COLO668 (cell line): ENCODE results near the gene CDK3.
"Not testable (repeated sequence)": the region's sequence is repeated elsewhere in the genome, so short reads cannot be mapped to it uniquely, and the experiment has no call there.

ENCODE experiments used
- DNase-seq: peaks from one replicate; lab custom pipeline; 2025; ENCODE audit not compliant: unreplicated experiment; lab: John Stamatoyannopoulos, UW

Gene CDK3

DNA sequence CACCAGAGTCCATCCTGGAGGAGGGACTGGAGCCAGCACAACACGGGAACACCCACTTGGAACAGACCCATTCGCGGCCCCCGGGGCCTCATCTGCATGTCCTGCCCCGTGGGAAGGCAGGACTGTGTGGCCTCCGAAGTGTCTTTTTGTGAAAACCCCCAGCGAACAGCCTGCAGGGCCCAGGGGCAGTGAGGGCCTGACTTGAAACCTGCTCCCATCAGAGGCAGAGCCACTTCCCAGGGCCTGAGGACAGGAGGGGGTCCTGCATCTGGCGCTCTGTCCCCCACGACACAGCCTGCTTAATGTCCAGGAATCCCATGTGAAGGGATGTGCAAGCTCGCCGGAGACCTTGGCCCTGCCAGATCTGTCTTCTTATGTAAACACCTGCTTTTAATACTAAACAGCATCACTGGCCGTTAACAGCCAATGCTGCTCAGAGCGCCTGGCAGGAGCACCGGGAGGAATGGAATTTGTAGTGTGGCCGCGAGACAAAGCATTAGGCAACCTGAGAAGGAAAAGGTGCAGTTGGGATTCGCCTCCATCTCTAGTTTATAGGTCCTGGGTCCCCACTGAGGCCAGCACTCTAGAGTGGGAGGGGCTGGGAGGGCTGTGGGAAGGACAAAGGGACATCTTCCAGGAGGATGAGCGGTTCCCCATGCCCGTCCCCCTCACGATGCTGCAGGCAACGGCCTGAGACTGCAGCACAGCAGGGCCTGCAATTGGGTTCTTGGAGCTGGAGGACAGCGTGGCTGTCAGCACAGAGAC is 36.0 kb downstream of the CDK3 start:
- DNase-seq: no peak

DNA sequence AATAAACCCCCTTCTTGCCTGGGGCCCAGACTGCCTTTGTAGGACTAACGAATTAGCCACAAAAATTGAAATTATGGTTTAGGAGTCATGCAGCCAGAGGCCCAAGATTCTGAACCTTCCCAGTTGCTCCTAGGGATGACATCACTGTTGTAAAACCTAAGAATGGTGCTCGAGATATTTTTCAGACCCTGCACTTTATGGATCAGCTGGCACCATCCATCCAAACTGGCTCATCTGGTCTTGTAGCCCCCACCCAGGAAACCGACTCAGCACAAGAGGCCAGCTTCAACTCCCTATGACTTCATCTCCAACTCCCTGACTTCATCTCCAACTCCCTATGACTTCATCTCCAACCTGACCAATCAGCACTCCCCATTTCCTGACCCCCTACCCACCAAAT is 37.4 kb downstream of the CDK3 start:
- DNase-seq: no peak

DNA sequence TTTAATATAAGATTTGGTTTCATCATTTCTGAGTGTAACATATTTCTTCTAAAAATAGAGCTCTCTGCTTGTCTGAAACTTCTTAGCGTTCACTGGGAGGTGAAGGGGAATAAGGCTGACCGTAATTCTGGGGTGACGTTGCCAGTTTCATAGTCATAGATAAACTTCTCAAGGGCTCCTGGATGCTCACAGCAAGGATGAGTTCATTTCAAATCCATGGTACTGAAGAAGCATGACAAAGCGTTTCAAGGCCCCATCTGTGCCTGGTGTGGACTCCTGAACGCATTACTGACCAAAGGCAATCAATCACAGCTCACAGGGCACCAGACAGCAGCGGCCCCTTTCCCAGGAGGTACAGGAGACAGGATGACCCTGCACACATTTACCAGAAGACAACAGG is 38.5 kb downstream of the CDK3 start:
- DNase-seq: no peak

GRCh38 chr17:76040376-76040775 is 39.7 kb downstream of the CDK3 start:
- DNase-seq: no peak

- DNase-seq: not testable (repeated sequence)
These were observed 42.2 kb downstream of the CDK3 start for GRCh38 chr17:76042868-76043267.

GRCh38 chr17:76044475-76045007 is 43.9 kb downstream of the CDK3 start:
- DNase-seq: not testable (repeated sequence)

GRCh38 chr17:76046064-76046463 is 45.4 kb downstream of the CDK3 start:
- no peak for DNase-seq

DNA sequence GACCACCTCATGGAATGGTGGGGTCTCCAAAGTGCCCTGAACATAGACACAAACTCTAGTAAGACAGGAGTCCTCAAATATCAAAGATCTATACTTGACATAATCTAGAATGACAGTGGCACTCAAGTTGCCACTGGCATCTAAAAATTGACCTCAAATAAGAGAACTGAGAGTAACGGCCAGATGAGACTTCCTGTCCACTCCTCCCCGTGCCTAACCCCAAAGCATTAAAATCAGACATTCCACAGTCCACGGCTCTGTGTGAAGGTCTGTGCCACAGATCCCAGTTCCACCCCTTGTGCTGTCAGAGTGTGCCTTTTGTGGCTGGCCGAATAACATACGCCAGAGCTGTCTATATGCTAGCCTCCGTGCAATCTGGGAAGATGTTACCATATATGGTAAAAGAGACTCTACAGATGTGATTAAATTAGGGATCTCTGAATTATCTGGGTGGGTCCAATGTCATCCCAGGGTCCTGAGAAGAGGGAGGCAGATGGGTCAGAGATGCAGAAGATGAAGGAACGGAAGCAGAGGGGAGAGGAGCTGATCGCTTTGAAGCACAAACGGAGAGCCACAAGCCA is 47.5 kb downstream of the CDK3 start:
- no peak for DNase-seq

DNA sequence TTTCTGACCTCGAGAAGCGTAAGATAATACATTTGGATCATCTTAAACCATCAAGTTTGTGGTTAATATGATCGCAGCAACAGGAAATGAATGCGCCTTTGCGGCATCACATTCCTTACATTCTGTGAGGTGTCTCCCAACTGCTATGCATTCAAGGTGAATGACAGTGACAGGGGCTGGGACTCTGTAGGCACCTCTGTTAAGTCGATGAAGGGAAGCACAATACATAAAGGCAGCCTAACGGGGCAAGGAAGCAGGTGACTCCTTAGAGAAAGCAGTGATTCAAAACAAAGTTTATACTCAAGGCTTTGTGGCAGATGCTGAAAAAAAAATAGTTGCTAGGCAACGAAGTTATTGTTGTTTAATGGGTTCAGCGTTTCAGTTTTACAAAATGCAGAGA is 48.1 kb downstream of the CDK3 start:
- no peak for DNase-seq

DNA sequence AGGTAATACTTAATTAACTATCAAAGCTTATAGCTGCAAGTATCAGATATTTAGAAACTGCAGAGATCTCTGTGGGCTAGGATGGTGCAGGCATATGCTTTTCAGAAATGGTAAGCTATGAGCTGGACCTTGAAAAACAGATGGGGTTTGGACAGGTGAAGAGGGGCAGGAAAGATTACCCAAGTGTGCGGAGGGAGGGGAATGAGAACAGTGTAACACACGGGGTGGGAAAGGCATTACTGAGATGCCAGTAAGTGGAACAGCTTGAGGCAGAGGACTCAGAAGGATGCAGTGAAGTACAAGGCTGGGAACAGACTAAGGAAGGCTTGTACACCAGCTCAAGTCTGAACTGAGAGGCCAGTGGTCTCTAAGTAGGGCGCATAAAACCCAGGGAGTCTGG is 48.6 kb downstream of the CDK3 start:
- DNase-seq: no peak

DNA sequence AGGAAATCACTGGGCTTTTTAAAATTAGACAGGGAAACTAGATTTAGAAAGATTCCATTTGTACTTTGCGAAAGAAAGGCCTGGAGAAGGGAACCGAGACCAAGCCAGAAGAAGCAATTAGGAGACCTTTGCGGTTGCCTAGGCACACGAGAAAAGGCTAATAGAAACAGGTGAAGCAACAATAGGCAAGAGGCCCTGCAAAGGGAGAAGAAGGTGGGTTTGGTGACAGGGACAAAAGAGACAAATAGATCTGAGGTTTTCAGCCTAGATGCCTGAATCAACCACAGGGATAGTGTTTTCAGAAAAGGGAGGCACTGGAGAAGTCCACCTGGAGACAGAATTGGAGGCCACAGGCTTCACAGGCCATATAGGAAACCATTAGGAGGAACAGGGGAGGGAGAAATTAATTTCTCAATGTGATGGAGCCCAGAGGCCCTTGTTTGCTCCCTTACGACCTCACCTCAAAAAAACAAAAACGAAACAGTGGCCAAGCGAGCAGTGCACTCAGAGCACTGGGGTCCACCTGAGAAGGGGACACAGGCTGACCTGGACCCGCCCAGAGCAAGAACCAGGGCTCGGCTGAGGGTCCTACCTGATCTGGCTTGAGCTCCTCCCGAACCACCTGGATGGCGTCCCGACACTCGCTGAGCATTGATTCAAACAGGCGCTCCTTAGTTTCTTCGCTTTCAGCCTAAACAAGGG is 49.3 kb downstream of the CDK3 start:
- no peak for DNase-seq

DNA sequence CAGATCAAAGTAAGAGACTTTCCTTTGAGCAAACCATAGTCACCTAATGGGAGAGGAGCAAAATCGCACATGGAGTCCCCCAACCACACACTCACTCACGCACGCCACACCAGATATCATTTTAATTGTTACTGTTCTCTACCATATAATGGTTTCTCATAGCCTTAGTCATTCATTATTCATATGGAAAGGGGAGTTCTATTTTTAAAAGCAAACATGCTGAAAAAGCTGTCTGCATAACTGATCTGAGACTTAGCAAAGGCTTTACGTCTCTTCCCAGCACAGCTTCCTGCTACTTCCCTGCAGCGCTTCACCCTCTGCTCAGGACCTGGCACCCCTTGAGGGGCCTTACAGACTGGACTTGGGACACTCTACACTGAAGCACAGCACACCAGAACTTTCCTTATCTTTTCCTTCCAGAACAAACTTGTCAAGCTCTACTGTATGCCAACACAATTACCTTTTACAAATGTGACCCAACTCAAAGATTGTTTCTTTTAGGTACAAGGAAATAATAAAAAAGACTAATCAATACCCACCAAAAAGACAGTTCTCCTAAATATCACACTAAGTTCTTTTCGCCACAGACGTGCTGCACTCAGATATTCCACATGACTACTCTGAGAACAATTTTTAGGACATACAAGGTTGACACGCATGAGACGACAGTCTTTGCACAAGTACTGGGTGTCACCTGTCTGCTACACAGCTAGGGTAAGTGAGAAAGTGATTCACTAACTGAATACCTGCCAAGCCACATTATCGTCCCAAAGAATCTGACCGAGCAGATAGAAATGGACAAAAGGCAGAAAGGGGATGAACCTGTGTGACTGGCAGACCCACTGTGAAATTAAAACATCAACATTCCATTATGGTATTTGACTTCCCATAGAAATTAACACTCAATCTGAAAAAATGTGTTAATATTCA is 50.1 kb downstream of the CDK3 start:
- DNase-seq: no peak

- DNase-seq: no peak
These were observed 50.9 kb downstream of the CDK3 start for GRCh38 chr17:76051561-76051960.

- DNase-seq: no peak
These were observed 52.8 kb downstream of the CDK3 start for GRCh38 chr17:76053246-76054111.

GRCh38 chr17:76054112-76054476 is 53.4 kb downstream of the CDK3 start:
- DNase-seq: no peak
